Measurements from ENCODE around the gene HBD. TPM values are rescaled to one million over a fixed set of nuclear protein-coding genes. Genes with fewer than 3 reads are reported as not detected.
"Not testable (repeated sequence)": the region's sequence is repeated elsewhere in the genome, so short reads cannot be mapped to it uniquely, and the experiment has no call there.

Gene HBD
- total and polyA plus RNA-seq, 2 donors from 2014 or later: 1.3 to 5.6 TPM

DNA sequence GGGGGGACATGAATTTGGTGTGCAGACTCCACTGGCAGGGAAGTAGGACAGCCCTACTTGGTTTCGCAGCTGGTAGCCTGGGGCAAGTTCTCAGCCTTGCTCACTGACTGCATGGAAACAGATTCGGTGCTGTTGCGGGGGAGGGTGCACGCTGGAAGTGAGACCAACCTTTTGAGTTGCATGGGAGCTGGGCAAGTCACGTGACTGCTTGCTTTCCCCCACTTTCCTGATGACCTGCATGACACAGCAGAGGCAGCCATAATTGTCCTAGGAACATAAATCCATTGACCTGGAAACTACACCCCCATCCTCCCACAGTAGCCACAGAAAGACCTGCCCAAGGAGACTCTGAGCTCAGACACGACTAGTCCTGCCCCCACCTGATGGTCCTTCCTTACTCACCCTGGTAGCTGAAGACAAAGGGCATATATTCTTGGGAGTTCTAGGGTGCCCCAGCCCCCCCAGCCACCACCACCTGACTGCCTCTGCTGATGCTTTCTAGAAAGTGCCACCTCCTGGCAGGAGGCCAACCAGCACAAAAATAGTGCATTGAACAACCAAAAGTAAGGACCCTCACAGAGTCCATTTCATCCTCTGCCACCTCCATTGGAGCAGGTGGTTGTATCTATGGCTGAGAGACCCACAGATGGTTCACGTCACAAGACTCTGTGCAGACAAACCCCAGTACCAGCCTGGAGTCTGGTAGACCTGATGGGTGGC, 24.4 kb upstream of the HBD start:
- no peak overlapping the region for H3K27ac ChIP-seq (ENCODE audit: low read depth in 2 of 2, low read length in 2 of 2)
- FAIRE-seq (no peak), DNase-seq (peak in 1 of 5 donors; percentile 31)
- no peaks in the 10 kb centered on the region for H3K36me3 ChIP-seq (ENCODE audit: control insufficient read depth in 2 of 3, insufficient read depth in 3 of 3, low read length in 3 of 3)
- no peak overlapping the region for H3K9ac ChIP-seq (ENCODE audit: low read length in 3 of 3)
- intact Hi-C loops (cut with DNase I): no loop called here
- no peaks in the 10 kb centered on the region for H3K27me3 ChIP-seq (ENCODE audit: control insufficient read depth, insufficient read depth, low read length)
- TF ChIP-seq, protein P1, sequence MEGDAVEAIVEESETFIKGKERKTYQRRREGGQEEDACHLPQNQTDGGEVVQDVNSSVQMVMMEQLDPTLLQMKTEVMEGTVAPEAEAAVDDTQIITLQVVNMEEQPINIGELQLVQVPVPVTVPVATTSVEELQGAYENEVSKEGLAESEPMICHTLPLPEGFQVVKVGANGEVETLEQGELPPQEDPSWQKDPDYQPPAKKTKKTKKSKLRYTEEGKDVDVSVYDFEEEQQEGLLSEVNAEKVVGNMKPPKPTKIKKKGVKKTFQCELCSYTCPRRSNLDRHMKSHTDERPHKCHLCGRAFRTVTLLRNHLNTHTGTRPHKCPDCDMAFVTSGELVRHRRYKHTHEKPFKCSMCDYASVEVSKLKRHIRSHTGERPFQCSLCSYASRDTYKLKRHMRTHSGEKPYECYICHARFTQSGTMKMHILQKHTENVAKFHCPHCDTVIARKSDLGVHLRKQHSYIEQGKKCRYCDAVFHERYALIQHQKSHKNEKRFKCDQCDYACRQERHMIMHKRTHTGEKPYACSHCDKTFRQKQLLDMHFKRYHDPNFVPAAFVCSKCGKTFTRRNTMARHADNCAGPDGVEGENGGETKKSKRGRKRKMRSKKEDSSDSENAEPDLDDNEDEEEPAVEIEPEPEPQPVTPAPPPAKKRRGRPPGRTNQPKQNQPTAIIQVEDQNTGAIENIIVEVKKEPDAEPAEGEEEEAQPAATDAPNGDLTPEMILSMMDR (IDR thresholded peaks at IDR 0.05; ENCODE audit: borderline replicate concordance, extremely low read depth, insufficient read depth): no peak
- no peaks in the 10 kb centered on the region for H3K4me1 ChIP-seq (ENCODE audit: control insufficient read depth in 2 of 3, insufficient read depth in 2 of 3, low read depth in 1 of 3, low read length in 3 of 3)
- no peaks in the 10 kb centered on the region for H3K9me3 ChIP-seq (ENCODE audit: control insufficient read depth in 2 of 3, insufficient read depth in 1 of 3, low read length in 3 of 3)
- no peak overlapping the region for H3K4me3 ChIP-seq (ENCODE audit: low read length in 3 of 3)

GRCh38 chr11:5257296-5257695, 23.0 kb upstream of the HBD start:
- H3K4me3 ChIP-seq (ENCODE audit: low read length in 3 of 3): no peak overlapping the region
- no peaks in the 10 kb centered on the region for H3K9me3 ChIP-seq (ENCODE audit: control insufficient read depth in 2 of 3, insufficient read depth in 1 of 3, low read length in 3 of 3)
- DNase-seq: no peak
- no peaks in the 10 kb centered on the region for H3K36me3 ChIP-seq (ENCODE audit: control insufficient read depth in 2 of 3, insufficient read depth in 3 of 3, low read length in 3 of 3)
- no peaks in the 10 kb centered on the region for H3K27me3 ChIP-seq (ENCODE audit: control insufficient read depth, insufficient read depth, low read length)
- TF ChIP-seq, protein P1 (IDR thresholded peaks at IDR 0.05; ENCODE audit: borderline replicate concordance, extremely low read depth, insufficient read depth): no peak
- intact Hi-C loops (cut with DNase I): no loop called here
- no peaks in the 10 kb centered on the region for H3K4me1 ChIP-seq (ENCODE audit: control insufficient read depth in 2 of 3, insufficient read depth in 2 of 3, low read depth in 1 of 3, low read length in 3 of 3)
- H3K9ac ChIP-seq (ENCODE audit: low read length in 3 of 3): no peak overlapping the region
- FAIRE-seq: no peak
- no peak overlapping the region for H3K27ac ChIP-seq (ENCODE audit: low read depth in 2 of 2, low read length in 2 of 2)

GRCh38 chr11:5254646-5255413, 20.5 kb upstream of the HBD start, which contains the start of gene HBG2:
TSS of gene HBG2 (minus strand) at chr11:5254781. CDS start at chr11:5254728, 53 bp downstream.
- FAIRE-seq; H3K36me3 ChIP-seq (ENCODE audit: control insufficient read depth in 2 of 3, insufficient read depth in 3 of 3, low read length in 3 of 3); H3K27ac ChIP-seq (ENCODE audit: low read depth in 2 of 2, low read length in 2 of 2); intact Hi-C loops (cut with DNase I); H3K27me3 ChIP-seq (ENCODE audit: control insufficient read depth, insufficient read depth, low read length); H3K4me3 ChIP-seq (ENCODE audit: low read length in 3 of 3); H3K4me1 ChIP-seq (ENCODE audit: control insufficient read depth in 2 of 3, insufficient read depth in 2 of 3, low read depth in 1 of 3, low read length in 3 of 3); H3K9me3 ChIP-seq (ENCODE audit: control insufficient read depth in 2 of 3, insufficient read depth in 1 of 3, low read length in 3 of 3); DNase-seq; H3K9ac ChIP-seq (ENCODE audit: low read length in 3 of 3): not testable (repeated sequence)

- H3K4me3 ChIP-seq (ENCODE audit: low read length in 3 of 3); H3K27me3 ChIP-seq (ENCODE audit: control insufficient read depth, insufficient read depth, low read length); H3K9ac ChIP-seq (ENCODE audit: low read length in 3 of 3); H3K36me3 ChIP-seq (ENCODE audit: control insufficient read depth in 2 of 3, insufficient read depth in 3 of 3, low read length in 3 of 3); H3K27ac ChIP-seq (ENCODE audit: low read depth in 2 of 2, low read length in 2 of 2); H3K4me1 ChIP-seq (ENCODE audit: control insufficient read depth in 2 of 3, insufficient read depth in 2 of 3, low read depth in 1 of 3, low read length in 3 of 3); DNase-seq; H3K9me3 ChIP-seq (ENCODE audit: control insufficient read depth in 2 of 3, insufficient read depth in 1 of 3, low read length in 3 of 3); intact Hi-C loops (cut with DNase I); FAIRE-seq: not testable (repeated sequence)
Measured at GRCh38 chr11:5254023-5254422, 19.7 kb upstream of the HBD start.

DNA sequence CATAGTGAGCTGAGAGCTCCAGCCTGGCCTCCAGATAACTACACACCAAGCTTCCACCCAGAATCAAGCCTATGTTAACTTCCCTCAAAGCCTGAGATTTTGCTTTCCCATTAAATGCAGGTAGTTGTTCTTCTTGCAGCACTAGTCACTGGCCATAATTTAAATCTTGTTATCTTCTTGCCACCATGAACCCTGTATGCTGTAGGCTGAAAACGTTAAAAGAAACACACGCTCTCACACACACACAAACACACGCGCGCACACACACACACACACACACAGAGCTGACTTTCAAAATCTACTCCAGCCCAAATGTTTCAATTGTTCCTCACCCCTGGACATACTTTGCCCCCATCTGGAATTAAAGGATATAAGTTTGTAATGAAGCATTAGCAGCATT, 19.2 kb upstream of the HBD start:
- H3K27me3 ChIP-seq (ENCODE audit: control insufficient read depth, insufficient read depth, low read length): not testable (repeated sequence)

More for the DNA sequence above, 19.2 kb upstream of the HBD start:
- intact Hi-C loops (cut with DNase I); DNase-seq; H3K4me3 ChIP-seq (ENCODE audit: low read length in 3 of 3); H3K9ac ChIP-seq (ENCODE audit: low read length in 3 of 3); H3K4me1 ChIP-seq (ENCODE audit: control insufficient read depth in 2 of 3, insufficient read depth in 2 of 3, low read depth in 1 of 3, low read length in 3 of 3); H3K27ac ChIP-seq (ENCODE audit: low read depth in 2 of 2, low read length in 2 of 2); H3K36me3 ChIP-seq (ENCODE audit: control insufficient read depth in 2 of 3, insufficient read depth in 3 of 3, low read length in 3 of 3); FAIRE-seq; H3K9me3 ChIP-seq (ENCODE audit: control insufficient read depth in 2 of 3, insufficient read depth in 1 of 3, low read length in 3 of 3): not testable (repeated sequence)

All from kidney (tissue), 14 donors.